SKM-1 treated with dmso at 0.1 percent for 144 hours (cell line): ENCODE data around the gene SSH2.
A peak's percentile ranks its signal among the peaks of the same experiment; 100 is the strongest.
"Not testable (repeated sequence)": the region's sequence is repeated elsewhere in the genome, so short reads cannot be mapped to it uniquely, and the experiment has no call there.

Experiments used
- DNase-seq: peaks from one replicate; lab custom pipeline; 2025; ENCODE audit not compliant: unreplicated experiment; lab: John Stamatoyannopoulos, UW

Gene SSH2

DNA sequence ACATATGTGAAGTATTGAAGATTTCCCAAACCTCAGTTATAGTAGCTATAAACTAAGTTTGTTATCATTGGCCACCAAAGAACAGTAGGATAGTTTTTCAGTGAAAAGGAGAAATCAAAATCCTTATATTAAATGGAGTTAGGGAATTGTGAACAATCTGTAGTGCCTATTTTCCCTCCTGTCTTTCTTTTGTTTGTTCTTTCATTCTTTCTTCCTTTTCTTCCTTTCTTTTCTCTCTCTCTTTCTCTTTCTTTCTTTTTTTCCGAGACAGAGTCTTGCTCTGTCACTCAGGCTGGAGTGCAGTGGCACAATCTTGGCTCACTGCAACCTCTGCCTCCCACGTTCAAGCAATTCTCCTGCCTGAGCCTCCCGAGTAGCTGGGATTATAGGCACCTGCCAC, 48.8 kb downstream of the SSH2 start:
- no peak for DNase-seq

GRCh38 chr17:29880031-29880430, 50.0 kb downstream of the SSH2 start:
- DNase-seq: no peak

DNA sequence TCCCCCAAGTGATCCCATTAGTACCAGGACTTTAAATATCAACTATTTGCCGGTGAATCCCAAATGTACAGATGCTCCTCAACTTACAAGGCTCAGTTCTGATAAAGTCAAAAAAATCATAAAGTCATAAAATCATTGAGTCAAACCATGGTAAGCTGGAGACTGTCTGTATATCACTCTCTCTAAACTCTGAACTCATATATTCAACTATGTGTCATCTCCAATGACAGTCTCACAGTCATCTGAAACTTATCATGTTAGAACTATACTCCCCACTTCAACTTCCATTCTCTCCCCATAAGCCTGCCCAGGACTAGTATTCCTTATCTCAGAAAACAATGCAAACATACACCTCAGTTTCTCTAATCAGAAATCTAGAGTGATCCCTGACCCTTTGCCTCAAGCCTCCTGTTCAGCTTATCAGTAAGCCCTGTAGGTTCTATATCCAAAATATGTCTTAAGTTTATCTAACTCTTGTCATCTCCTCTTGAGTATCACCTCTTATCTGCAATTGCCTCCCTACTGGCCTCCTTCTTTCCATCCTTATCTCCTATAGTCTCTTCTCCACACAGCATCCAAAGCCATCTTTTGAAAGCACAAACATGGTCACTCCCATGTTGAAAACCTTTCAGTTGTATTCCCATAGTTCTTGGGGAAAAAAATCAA, 55.0 kb downstream of the SSH2 start:
- no peak for DNase-seq

DNA sequence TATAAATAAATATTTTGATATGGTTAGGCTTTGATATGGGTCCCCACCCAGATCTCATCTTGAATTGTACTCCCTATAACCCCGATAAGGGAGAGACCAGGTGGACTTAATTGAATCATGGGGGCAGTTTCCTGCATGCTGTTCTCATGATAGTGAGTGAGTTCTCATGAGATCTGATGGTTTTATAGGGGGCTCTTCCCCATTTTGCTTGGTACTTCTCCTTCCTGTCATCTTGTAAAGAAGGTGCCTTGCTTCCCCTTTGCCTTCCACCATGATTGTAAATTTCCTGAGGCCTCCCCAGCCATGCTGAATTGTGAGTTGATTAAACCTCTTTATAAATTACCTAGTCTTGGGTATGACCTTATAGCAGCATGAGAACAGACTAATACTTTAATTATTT, 55.7 kb downstream of the SSH2 start:
- DNase-seq: peak; percentile 22

- no peak for DNase-seq
Measured at GRCh38 chr17:29873476-29873875, 56.6 kb downstream of the SSH2 start.

DNA sequence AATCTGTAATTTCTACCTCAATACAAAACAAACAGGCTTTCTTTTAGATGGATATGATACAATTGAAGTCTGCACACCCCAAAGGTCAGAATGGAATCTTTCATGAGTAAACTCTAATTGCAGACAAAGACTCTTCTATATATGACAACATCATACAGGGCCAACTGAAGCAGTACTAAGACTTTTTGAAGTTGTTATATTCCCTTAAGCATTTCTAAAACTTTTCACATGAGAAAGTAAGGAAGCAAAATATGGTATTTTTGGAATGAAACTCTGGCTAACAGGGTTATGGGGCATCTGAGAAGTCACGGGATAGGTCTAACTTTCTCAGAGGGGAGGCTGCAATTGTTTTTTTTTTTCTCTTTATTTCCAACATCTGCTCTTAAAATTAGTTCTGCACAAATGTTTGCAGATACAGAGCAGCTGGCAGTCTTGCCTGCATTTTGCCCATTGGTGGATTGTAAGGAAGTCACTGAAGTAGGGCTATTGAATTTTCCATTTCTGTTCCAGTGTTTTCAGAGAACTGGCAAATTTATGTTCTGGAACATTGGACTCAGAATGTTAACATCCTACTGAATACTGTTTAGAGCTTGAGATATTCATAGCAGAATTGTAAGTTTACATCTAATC, 59.1 kb downstream of the SSH2 start:
- DNase-seq: no peak

DNA sequence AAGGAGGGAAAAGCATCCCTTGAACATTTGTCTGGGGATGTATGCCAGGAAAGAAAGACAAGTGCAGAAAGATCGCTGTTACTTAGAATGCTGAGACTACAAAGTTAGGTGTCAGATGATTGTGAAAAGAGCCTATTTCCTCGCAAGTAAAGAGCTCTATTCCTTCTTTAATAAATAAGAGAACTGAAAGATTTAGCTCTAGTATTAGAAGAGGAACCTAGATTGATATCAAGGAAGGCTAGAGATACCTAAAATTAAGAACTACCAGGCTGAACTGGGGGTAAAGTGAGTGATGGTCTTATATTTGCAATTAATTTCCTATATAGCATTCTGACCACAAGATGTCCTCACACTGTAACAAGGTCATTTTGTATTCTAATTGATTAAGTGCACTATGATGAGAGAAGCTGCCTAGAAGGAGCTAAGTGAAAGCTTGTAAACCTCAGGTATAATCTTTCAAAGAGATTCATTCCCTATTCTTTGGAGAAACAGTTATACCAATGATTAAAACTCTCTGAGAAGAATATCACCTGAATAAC, 62.3 kb downstream of the SSH2 start:
- no peak for DNase-seq

- no peak for DNase-seq
Measured at GRCh38 chr17:29866746-29867404, 63.2 kb downstream of the SSH2 start.

GRCh38 chr17:29864615-29865014, 65.4 kb downstream of the SSH2 start:
- DNase-seq: no peak

DNA sequence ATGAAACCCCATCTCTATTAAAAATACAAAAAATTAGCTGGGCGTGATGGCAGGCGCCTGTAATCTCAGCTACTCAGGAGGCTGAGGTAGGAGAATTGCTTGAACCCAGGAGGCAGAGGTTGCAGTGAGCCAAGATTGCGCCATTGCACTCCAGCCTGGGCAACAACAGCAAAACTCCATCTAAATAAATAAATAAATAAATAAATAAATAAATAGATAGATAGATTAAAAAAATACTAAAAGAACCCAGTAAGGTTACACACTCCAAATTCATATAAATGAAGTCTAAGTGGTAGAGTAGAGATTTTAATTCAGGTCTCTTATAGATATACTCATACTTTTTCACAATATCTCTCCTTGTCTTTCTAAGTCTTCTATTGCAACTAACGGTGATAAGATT, 65.9 kb downstream of the SSH2 start:
- not testable (repeated sequence) for DNase-seq

DNA sequence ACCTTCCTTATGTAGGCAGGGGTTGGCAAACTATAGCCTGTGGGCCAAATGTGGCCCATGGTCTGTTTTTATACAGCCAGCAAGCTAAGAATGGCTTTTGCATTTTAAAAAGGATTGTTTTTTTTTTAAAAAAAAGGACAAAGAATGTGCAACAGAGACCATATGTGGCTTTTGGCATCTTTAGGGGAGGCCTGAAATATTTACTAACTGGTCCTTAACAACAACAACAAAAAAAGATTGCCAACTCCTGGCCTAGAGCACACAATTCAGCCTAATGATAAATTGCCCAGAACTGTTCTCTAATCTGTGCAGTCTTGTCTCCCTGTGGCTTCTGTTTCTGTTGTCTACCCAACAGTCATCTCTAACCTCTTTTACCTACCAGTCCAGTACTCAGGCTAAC, 67.1 kb downstream of the SSH2 start:
- DNase-seq: no peak

DNA sequence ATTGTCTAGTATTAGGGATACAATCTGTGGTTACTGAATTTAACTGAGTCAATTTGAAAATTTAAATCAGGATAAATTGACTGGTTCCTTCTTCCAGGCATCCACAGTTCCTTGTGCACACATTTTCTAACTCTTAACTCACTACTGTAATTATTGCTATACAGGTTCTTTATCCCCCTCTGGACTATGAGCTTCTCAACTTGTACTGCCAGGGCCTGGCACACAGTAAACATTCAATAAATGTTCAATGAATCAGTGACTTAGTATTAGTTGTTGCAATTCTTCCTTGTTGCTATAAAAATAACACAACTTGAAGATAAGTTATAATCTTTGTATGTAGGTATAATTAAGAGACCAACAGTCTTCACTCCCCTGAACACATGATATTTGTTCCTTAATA, 67.9 kb downstream of the SSH2 start:
- no peak for DNase-seq

DNA sequence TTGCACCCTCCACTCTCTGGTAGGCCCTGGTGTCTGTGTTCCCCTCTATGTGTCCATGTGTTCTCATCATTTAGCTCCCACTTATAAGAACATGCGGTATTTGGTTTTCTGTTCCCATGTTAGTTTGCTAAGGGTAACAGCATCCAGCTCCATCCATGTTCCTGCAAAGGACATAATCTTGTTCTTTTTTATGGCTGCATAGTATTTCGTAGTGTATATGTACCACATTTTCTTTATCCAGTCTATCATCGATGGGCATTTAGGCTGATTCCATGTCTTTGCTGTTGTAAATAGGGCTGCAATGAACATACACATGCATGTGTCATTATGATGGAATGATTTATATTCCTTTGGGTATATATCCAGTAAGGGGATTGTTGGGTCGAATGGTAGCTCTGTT, 70.6 kb downstream of the SSH2 start:
- DNase-seq: not testable (repeated sequence)

DNA sequence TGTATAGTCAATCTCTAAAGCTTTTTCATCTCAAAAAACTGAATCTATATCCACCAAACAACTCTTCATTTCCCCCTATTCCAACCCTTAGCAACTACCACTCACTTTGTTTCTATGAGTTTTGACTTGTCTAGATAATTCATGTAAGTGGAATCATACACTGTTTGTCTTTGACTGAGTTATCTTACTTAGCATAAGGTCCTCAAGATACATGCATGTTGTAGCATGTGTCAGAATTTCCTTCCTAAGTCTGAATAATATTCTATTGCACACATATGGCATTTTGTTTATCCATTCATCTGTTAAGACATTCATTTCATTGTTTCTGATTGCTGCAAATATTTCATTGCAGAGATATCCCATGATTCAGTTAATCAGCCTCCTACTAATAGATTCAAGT, 72.2 kb downstream of the SSH2 start:
- DNase-seq: no peak

- DNase-seq: not testable (repeated sequence)
Measured at GRCh38 chr17:29857105-29857504, 72.9 kb downstream of the SSH2 start.

- DNase-seq: peak; percentile 15
Measured at GRCh38 chr17:29855686-29856085, 74.3 kb downstream of the SSH2 start.

- no peak for DNase-seq
Measured at GRCh38 chr17:29848737-29849136, 81.3 kb downstream of the SSH2 start.

GRCh38 chr17:29847527-29848400, 82.3 kb downstream of the SSH2 start:
- DNase-seq: no peak

- DNase-seq: no peak
Measured at GRCh38 chr17:29847118-29847517, 82.9 kb downstream of the SSH2 start.

GRCh38 chr17:29846298-29846697, 83.7 kb downstream of the SSH2 start:
- DNase-seq: no peak

- no peak for DNase-seq
Measured at GRCh38 chr17:29844339-29845048, 85.5 kb downstream of the SSH2 start.
